Measurements from ENCODE around the gene CYBC1. TPM values are rescaled to one million over a fixed set of nuclear protein-coding genes. Genes with fewer than 3 reads are reported as not detected.

The CYBC1 gene
- total RNA-seq, 1 experiment from 2014 or later = 92.4 TPM

DNA sequence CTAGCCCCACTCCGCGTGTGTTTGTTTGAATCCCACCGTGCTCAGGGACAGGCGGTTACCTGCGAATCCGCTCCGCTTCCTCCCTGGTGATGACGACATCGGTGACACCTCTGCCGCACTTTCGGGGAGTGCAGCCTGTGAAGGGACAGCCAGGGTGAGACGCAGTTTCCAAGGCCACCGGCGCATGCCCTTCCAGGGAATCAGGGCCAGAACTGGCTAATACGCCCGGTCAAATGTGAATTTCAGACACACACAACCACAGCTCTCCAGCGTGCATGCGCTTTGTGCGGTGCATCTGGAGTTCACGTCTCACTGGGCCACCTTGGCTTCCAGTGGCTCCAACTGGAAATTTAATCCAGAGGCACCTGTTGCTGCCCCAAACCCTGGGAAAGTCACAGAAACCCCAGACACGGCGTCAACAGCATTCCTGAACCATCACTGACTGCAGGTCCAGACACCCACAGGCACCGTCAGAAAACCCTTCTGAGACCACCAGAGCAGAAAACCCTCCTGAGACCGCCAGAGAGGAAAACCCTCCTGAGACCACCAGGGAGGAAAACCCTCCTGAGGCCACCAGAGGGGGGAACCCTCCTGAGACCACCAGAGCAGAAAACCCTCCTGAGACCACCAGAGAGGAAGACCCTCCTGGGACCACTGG lies 39.0 kb downstream of the CYBC1 start:
- no peaks in the 10 kb centered on the region for H3K4me1 ChIP-seq (ENCODE audit: low read length)
- H3K27ac ChIP-seq (ENCODE audit: low read length) = no peak overlapping the region
- H3K79me2 ChIP-seq (ENCODE audit: low read length) = no peaks in the 10 kb centered on the region
- DNase-seq = no peak
- no peaks in the 10 kb centered on the region for H3K9me2 ChIP-seq (replicated peaks; ENCODE audit: insufficient read depth, low read length)
- H3K27me3 ChIP-seq (ENCODE audit: low read length) = no peaks in the 10 kb centered on the region
- H4K20me1 ChIP-seq (ENCODE audit: insufficient read depth, low read depth, low read length) = peaks cover 9% of the 10 kb centered on the region; the same call in 1 of the 2 replicates
- no peaks in the 10 kb centered on the region for H3K36me3 ChIP-seq (ENCODE audit: insufficient read depth, low read length)
- no peak overlapping the region for H3K9ac ChIP-seq (ENCODE audit: low read length)
- no peak overlapping the region for H3K4me3 ChIP-seq (ENCODE audit: low read length)
- H3K9me3 ChIP-seq (ENCODE audit: low read length) = no peaks in the 10 kb centered on the region
- H3K4me2 ChIP-seq (ENCODE audit: low read depth, low read length, poor library complexity, severe bottlenecking) = no peak overlapping the region
- no peak overlapping the region for H2AFZ ChIP-seq (ENCODE audit: low read length)

DNA sequence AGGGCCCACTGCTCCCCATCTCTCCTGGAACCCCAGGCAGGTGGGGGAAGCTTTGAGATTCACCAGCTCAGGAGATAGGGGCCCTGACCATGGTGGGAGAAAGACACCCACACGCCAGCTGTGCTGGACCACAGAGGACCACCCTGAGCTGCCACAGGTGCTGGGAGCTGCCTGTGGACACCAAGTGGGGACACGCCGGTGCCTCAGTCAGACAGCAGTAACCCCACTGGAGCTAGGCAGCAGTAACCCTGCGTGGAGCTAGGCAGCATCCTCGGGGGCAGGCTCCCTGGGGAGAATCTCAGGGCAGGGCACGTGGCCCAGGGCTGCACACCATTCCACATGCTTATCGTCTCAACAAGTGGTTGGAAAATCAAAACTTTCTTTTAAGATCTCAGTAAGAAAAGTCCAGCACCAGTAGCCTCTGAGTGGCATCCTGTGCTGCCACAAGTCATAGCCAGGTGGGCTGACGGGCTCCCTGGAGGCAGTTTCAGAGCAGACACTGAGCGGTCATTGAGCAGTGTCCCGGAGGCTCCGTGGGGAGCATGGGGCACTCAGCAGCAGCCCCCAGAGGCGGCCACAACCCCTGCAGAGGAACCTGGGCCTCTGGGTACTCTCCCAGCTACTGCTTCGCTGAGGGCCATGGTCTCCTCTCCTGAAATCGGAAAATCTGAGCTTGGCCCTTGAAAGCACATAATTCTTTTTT lies 40.4 kb downstream of the CYBC1 start:
- DNase-seq = no peak
- H3K27ac ChIP-seq (ENCODE audit: low read length) = no peak overlapping the region
- no peaks in the 10 kb centered on the region for H3K9me3 ChIP-seq (ENCODE audit: low read length)
- H3K27me3 ChIP-seq (ENCODE audit: low read length) = no peaks in the 10 kb centered on the region
- no peak overlapping the region for H3K4me3 ChIP-seq (ENCODE audit: low read length)
- peaks cover 1% of the 10 kb centered on the region; the same call in 1 of the 2 replicates for H4K20me1 ChIP-seq (ENCODE audit: insufficient read depth, low read depth, low read length)
- no peaks in the 10 kb centered on the region for H3K36me3 ChIP-seq (ENCODE audit: insufficient read depth, low read length)
- H3K4me2 ChIP-seq (ENCODE audit: low read depth, low read length, poor library complexity, severe bottlenecking) = no peak overlapping the region
- no peak overlapping the region for H3K9ac ChIP-seq (ENCODE audit: low read length)
- no peaks in the 10 kb centered on the region for H3K79me2 ChIP-seq (ENCODE audit: low read length)
- no peak overlapping the region for H2AFZ ChIP-seq (ENCODE audit: low read length)
- H3K4me1 ChIP-seq (ENCODE audit: low read length) = no peaks in the 10 kb centered on the region
- no peaks in the 10 kb centered on the region for H3K9me2 ChIP-seq (replicated peaks; ENCODE audit: insufficient read depth, low read length)

DNA sequence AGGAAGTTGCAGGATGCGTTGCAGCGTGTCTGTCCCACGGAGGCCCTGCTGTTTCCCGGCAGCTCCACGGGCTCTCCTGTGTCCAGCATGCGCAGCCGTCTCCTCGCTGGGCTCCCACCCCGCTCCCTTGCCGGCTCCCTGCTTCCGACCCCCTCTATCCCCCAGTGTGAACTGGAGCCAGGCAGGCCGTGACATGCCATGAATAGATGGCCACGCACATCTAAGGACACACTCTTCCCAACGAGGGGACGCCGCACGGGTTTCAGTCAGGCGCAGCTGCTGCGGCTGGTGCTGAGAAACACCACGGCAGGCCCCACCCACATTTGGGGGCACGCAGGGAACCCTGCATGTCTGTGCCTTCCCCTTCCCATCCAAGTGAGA lies 41.6 kb downstream of the CYBC1 start:
- no peak overlapping the region for H3K9ac ChIP-seq (ENCODE audit: low read length)
- H2AFZ ChIP-seq (ENCODE audit: low read length) = no peak overlapping the region
- H3K9me2 ChIP-seq (replicated peaks; ENCODE audit: insufficient read depth, low read length) = no peaks in the 10 kb centered on the region
- H3K9me3 ChIP-seq (ENCODE audit: low read length) = no peaks in the 10 kb centered on the region
- H3K4me2 ChIP-seq (ENCODE audit: low read depth, low read length, poor library complexity, severe bottlenecking) = no peak overlapping the region
- DNase-seq = no peak
- no peaks in the 10 kb centered on the region for H3K27me3 ChIP-seq (ENCODE audit: low read length)
- no peaks in the 10 kb centered on the region for H3K4me1 ChIP-seq (ENCODE audit: low read length)
- no peaks in the 10 kb centered on the region for H4K20me1 ChIP-seq (ENCODE audit: insufficient read depth, low read depth, low read length)
- no peaks in the 10 kb centered on the region for H3K79me2 ChIP-seq (ENCODE audit: low read length)
- no peak overlapping the region for H3K27ac ChIP-seq (ENCODE audit: low read length)
- H3K4me3 ChIP-seq (ENCODE audit: low read length) = no peak overlapping the region
- no peaks in the 10 kb centered on the region for H3K36me3 ChIP-seq (ENCODE audit: insufficient read depth, low read length)

DNA sequence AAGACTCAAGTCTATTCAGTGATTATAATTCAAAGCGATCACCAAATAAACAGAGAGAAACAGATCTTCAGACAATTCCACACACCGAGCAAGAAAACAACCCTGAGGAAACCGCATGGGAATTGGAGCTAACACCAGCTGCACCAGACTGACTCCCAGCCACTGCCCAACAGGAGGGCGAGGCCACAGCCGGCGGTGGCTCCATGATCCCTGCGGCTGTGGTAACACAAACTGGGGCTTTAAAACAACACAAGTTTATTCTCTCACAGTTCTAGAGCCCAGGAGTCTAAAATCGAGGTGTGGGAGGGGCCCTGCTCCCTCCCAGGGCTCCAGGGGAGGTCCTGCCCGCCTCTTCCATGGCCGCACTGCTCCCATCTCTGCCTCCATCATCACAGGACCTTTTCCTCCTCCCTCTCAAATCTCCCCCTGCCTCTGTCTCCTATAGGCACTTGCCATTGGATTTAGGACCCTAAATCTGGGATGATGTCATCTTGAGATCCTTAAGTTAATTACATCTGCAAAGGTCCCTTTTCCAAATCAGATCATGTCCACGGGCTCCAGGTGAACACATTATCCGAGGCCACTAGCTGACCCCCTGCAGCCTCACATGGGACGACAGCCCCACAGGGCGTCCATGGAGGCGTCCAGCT lies 42.1 kb downstream of the CYBC1 start:
- H3K27me3 ChIP-seq (ENCODE audit: low read length) = no peaks in the 10 kb centered on the region
- no peak overlapping the region for H2AFZ ChIP-seq (ENCODE audit: low read length)
- H3K36me3 ChIP-seq (ENCODE audit: insufficient read depth, low read length) = no peaks in the 10 kb centered on the region
- H3K4me2 ChIP-seq (ENCODE audit: low read depth, low read length, poor library complexity, severe bottlenecking) = no peak overlapping the region
- H3K9me3 ChIP-seq (ENCODE audit: low read length) = no peaks in the 10 kb centered on the region
- H4K20me1 ChIP-seq (ENCODE audit: insufficient read depth, low read depth, low read length) = no peaks in the 10 kb centered on the region
- no peak overlapping the region for H3K4me3 ChIP-seq (ENCODE audit: low read length)
- no peak overlapping the region for H3K27ac ChIP-seq (ENCODE audit: low read length)
- H3K4me1 ChIP-seq (ENCODE audit: low read length) = no peaks in the 10 kb centered on the region
- H3K79me2 ChIP-seq (ENCODE audit: low read length) = no peaks in the 10 kb centered on the region
- no peaks in the 10 kb centered on the region for H3K9me2 ChIP-seq (replicated peaks; ENCODE audit: insufficient read depth, low read length)
- no peak for DNase-seq
- H3K9ac ChIP-seq (ENCODE audit: low read length) = no peak overlapping the region

DNA sequence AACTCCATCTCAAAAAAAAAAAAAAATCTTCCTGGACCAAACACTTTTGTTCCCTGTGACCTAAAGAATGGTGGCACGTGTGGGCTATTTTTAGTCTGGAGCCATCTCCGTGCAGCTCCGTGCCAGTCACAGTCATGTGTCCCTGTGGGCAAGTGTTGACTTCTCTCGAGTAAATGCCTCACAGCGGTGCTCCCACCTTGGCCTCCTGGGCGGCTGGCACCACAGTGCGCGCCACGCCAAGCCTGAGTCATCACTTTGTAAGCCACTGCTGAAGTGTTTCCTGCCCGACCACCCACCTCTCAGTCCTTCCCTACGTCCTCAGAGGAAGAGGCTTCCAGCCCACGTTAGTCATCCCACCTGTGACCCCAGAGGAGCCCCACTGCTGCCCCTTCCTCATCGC lies 43.3 kb downstream of the CYBC1 start:
- Histone ChIP-seq H3K36me3 (ENCODE audit: insufficient read depth, low read length) (no peaks in the 10 kb centered on the region), H3K4me1 (ENCODE audit: low read length) (no peaks in the 10 kb centered on the region), H3K27ac (ENCODE audit: low read length) (no peak overlapping the region), H3K9me3 (ENCODE audit: low read length) (no peaks in the 10 kb centered on the region), H3K4me2 (ENCODE audit: low read depth, low read length, poor library complexity, severe bottlenecking) (no peak overlapping the region), H4K20me1 (ENCODE audit: insufficient read depth, low read depth, low read length) (no peaks in the 10 kb centered on the region), H3K79me2 (ENCODE audit: low read length) (no peaks in the 10 kb centered on the region), H3K9ac (ENCODE audit: low read length) (no peak overlapping the region), H2AFZ (ENCODE audit: low read length) (no peak overlapping the region), H3K4me3 (ENCODE audit: low read length) (no peak overlapping the region), H3K9me2 (replicated peaks; ENCODE audit: insufficient read depth, low read length) (no peaks in the 10 kb centered on the region), H3K27me3 (ENCODE audit: low read length) (no peaks in the 10 kb centered on the region)
- DNase-seq = no peak

DNA sequence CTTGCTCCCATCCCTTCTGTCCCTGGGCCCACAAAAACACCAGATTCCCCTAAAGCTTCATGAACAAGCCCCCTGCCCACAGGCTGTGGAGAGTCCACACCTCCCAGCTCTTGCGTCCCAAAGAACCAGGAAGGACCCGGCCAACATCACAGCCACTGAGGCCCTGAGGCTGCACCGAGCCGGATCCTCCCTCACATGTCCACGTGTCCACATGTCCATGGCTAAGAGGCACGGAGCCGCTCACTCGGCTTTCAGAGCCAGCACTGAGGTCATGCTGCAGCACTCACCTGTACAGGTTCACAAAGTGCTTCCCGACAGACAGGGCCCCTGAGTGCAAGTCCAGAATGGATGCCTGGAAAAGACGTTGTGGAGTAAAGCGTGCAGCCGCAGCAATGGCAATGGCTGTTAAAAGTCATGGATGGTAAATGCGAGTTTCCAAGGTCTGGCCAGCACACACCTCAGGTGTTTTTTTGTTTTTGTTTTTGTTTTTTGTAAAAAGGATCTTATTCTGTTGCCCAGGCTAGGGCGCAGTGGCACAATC lies 44.4 kb downstream of the CYBC1 start:
- Histone ChIP-seq H3K9me3 (ENCODE audit: low read length) (no peaks in the 10 kb centered on the region), H3K9me2 (replicated peaks; ENCODE audit: insufficient read depth, low read length) (no peaks in the 10 kb centered on the region), H2AFZ (ENCODE audit: low read length) (no peak overlapping the region), H3K79me2 (ENCODE audit: low read length) (no peaks in the 10 kb centered on the region), H3K4me3 (ENCODE audit: low read length) (no peak overlapping the region), H4K20me1 (ENCODE audit: insufficient read depth, low read depth, low read length) (no peaks in the 10 kb centered on the region), H3K4me1 (ENCODE audit: low read length) (no peaks in the 10 kb centered on the region), H3K27ac (ENCODE audit: low read length) (no peak overlapping the region), H3K27me3 (ENCODE audit: low read length) (no peaks in the 10 kb centered on the region), H3K9ac (ENCODE audit: low read length) (no peak overlapping the region), H3K36me3 (ENCODE audit: insufficient read depth, low read length) (no peaks in the 10 kb centered on the region), H3K4me2 (ENCODE audit: low read depth, low read length, poor library complexity, severe bottlenecking) (no peak overlapping the region)
- no peak for DNase-seq

DNA sequence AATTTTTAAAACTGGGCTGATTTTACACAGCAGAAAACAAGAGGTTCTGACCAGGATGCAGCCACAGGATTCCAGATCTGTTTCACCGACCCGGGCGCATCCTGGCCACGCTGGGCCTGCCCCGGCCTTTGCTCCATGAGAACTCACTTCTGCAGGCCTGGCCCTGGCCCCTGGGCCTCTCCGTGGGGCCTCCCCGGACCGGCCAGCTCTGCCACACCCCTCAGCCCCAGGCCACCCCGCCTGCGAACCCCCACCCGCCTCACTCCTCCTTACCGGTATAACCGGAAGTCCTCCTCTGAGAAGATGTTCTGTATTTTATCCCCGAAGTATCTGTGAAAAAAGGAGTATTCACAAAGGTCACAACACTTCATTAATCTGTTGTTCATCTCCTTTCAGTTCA lies 45.5 kb downstream of the CYBC1 start:
- no peaks in the 10 kb centered on the region for H3K9me3 ChIP-seq (ENCODE audit: low read length)
- no peak overlapping the region for H3K9ac ChIP-seq (ENCODE audit: low read length)
- H3K27me3 ChIP-seq (ENCODE audit: low read length) = no peaks in the 10 kb centered on the region
- DNase-seq = no peak
- H3K4me3 ChIP-seq (ENCODE audit: low read length) = no peak overlapping the region
- peaks cover 5% of the 10 kb centered on the region for H3K4me1 ChIP-seq (ENCODE audit: low read length)
- no peaks in the 10 kb centered on the region for H3K36me3 ChIP-seq (ENCODE audit: insufficient read depth, low read length)
- H4K20me1 ChIP-seq (ENCODE audit: insufficient read depth, low read depth, low read length) = no peaks in the 10 kb centered on the region
- H3K79me2 ChIP-seq (ENCODE audit: low read length) = no peaks in the 10 kb centered on the region
- H3K27ac ChIP-seq (ENCODE audit: low read length) = no peak overlapping the region
- H2AFZ ChIP-seq (ENCODE audit: low read length) = no peak overlapping the region
- no peaks in the 10 kb centered on the region for H3K9me2 ChIP-seq (replicated peaks; ENCODE audit: insufficient read depth, low read length)
- no peak overlapping the region for H3K4me2 ChIP-seq (ENCODE audit: low read depth, low read length, poor library complexity, severe bottlenecking)
